Stimulated activated CD8-positive, alpha-beta memory T cell treated with anti-CD3 and anti-CD28 coated beads, Interleukin-2, amount 100 ng/mL, for 48 hours (primary cell): ENCODE results near the gene VAT1L.

Experiments
- DNase-seq, 2 donors: peaks; one replicate each; pipeline ENCODE4 v3.0.0-alpha.2; 2020; ENCODE audit warnings: low read depth in 2 of 2

The VAT1L gene

GRCh38 chr16:77868478-77868877 lies 80.1 kb downstream of the VAT1L start:
- DNase-seq, result no peak

- DNase-seq, result no peak
Measured at GRCh38 chr16:77869997-77870813, 81.8 kb downstream of the VAT1L start.

DNA sequence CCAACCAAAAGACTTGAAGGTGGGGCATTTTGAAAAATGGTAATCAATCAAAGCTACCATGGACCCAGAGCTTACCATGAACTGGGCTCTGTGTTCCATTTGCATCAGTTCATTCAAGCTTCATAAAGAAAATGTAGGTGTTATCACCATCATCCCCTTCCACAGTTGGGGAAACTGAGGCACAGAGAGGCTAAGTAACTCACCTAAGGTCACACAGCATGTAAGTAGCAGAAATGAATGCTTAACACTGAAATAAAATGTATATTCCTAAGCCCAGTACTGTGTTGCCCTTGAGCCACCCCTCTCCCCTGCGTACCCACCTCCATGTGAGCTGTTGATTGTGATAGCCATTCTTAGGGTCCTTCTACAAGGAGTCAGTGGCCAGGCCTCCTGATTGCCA lies 83.6 kb downstream of the VAT1L start:
- no peak for DNase-seq

DNA sequence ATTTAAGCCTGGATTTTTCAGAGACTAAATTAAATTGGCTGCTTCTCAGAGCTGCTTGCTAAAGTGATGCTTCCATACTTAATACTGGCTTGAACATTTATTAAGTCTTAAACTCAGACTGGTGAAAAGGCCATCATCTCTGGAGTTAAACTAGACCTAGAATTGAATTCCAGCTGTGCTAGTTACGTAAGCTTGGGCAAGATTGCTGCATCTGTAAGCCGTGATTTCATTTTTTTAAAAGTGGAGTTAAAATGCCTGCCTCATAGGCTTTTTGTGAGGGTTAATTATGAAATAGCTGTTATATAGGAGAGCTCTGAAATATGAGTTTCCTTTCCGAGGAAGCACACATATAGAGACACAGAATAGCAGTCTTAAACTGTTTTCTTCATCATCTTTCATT lies 84.7 kb downstream of the VAT1L start:
- DNase-seq, result no peak

DNA sequence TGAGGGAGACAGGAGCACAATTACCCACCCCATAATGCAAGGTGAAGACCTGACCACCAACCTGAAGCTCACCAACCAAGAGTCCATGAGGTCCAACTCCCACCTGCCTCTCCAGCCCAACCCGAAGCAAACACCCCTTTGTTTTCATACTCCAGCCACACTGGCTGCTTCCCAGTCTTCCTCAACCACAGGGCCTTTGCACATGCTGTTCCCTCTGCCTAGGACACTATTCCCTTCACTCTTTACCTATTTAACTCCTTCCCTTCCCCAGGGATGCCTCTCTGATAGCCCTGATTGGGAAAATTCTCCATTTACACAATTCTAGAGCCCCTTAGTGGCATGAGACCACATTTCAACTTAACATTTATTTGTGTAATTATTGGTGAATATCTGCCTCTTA lies 86.0 kb downstream of the VAT1L start:
- no peak for DNase-seq

GRCh38 chr16:77876776-77877175 lies 88.4 kb downstream of the VAT1L start:
- no peak for DNase-seq

DNA sequence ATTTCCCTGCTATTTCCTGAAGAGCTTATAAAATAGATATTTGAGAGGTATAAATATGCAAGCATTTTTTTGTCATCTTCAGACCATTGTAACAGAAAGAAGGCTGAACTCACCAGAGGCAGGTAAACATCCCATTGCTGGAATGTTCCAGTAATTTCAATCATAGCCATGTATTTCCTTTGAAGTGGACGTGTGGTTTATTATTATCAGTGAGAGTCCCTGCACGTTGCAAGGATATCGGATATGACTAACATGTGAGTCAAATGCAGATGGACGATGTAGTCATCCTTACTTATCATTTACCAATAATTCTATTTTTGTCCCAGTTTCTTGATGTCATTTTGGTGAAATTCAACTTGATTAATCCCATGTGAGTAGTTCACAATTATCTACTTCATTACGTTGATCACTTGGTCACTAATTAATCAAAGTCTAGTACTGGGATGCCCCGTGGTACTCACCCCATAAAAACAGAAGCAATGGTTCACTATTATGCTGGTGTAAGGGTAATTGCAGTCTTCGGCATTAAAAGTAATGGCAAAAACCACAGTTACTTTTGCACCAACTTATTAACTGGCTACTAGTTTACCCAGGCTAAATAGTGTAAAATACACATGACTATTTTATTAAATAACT lies 89.5 kb downstream of the VAT1L start:
- no peak for DNase-seq

DNA sequence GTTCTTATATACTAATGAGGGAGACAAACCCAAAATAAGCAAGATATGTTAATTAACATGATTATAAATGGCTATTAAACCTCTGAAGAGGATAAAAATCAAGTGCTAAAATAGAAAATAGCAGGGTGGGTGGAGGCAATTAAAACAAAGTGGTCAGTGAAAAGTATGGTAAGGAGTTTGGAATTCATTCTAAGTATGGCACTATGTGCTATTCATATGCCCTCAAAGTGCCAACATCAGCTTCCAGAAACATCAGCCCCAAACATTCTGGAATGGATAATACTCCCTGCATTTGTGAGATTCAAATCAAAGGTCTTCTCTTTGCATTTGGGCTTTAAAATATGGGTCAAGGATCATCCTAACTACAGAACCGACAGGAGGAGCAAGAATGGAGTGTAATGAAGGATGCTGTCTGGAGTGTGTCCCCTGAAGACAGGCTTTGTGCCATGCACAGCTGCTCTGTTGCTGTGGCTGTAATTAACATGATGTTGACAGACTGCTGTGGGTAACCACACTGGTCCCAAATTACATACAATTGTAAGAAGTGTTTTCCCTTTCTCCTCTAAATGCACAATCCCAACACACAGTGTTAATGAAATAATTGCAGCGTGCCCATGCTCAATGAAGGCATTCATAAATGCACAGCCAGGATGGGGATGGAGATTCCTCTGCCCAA lies 93.1 kb downstream of the VAT1L start:
- DNase-seq, result no peak

GRCh38 chr16:77882358-77882757 lies 94.0 kb downstream of the VAT1L start:
- no peak for DNase-seq

- no peak for DNase-seq
Measured at GRCh38 chr16:77885571-77886295, 97.4 kb downstream of the VAT1L start.

DNA sequence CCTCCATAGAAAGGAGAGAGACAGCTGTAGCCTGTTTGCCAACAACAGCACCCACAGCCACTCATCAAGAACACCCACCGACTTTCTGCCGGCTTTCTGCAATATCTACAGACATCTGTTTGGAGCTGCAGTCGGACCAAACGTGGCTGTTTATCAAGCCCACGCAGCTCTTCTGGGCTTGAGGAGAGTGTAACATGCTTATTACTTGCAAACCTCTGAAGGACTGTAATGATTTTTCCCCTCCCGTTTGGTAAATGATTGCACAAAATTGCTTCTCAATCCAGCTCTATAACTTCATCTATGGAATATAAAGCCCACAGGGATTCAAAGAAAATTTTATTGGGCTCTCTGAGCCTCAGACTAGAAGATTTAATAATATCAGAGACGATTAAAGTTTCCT lies 100.5 kb downstream of the VAT1L start:
- no peak for DNase-seq

- DNase-seq, result no peak
Measured at GRCh38 chr16:77890075-77890474, 101.7 kb downstream of the VAT1L start.

- DNase-seq, result no peak
Measured at GRCh38 chr16:77894162-77894561, 105.8 kb downstream of the VAT1L start.

DNA sequence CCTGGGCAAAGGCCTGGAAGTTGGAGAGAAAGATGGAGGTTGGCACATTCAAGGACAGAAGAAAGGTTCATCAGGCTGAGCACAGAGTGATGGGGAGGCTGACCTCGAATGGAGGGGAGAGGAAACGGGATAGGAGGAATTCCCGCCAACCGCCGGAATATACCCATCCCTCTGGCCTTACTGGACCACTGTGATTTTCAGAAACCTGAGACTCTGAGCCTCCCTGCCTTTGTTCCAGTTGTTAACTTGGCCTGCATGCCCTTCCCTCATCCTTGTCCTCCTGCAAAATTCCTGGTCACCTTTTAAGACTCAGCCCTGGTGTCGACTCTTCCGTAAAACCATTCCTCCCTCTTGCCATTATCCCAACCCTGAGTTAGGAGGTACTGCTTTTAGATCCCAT lies 107.6 kb downstream of the VAT1L start:
- DNase-seq, result no peak

GRCh38 chr16:77896415-77897128 lies 108.2 kb downstream of the VAT1L start:
- no peak for DNase-seq

DNA sequence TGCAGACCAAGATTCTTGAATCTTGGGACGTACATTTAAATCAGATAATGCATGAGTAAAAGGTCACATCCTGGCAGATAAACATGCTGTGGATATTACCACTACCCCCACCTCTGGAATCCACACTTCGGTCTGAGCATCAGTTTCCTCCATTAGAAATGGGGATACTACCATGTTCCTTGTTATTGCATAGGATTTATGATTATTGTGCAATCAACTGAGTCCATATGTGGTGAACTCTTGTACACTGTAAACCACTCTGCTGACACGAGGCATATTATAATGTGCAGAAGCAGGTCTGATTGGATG lies 108.7 kb downstream of the VAT1L start:
- DNase-seq, result no peak

DNA sequence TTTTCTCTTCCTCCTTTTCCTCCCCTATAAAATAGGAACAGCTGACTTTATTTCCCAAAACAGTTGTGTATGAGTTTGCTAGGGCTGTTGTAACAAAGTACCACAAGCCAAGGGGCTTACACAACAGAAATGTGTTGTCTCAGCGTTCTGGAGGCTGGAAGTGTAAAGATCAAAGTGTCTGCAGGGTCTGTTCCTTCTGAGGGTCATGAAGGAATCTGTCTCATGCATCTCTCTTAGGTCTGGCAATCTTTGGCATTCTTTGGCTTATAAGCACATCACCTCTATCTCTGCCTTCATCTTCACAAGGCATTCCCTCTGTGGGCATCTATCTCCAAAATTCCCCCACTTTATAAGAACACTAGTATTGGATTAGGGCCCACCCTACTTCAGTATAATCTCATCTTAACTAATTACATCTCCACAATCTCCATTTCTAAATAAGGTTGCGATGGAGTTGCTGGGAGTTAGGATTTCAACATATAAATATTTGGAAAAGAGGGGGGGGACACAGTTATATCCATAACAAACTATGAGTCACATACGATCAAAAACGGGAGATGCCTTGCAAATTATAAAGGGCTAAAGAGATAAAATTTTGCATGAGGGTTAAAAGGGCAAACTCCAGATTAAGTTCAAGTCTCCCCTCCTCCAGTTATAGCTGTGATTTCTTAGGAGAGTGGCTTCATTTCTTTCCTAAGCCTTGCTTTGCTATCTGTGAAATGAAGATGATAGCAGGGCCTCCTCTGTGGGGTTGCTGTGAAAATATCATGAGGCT lies 109.7 kb downstream of the VAT1L start:
- no peak for DNase-seq

DNA sequence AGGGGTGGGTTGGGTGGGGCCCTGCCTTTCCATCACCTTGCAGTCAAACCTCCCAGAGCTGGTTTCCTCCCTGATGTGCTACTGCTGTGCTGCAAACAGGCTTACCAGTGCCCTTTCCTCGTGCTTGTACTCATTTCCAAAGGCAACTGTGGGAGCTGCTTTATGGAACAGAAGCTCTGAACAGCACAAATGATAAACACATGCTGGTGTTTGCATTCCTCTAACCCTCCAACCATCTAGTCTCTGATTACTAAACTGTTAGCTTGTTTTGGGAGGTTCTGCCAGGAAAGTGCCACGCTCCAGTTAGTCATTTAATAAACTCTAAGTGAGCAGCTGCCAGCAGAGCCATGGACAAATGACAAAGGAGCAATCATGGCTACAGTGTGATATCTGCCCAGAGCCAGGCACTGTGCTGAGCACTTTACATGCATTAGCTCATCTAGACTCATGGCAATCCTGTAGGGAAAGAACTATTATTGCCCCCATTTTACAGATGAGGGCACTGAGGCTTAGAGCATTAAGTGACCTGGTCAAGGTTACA lies 110.4 kb downstream of the VAT1L start:
- no peak for DNase-seq

GRCh38 chr16:77899416-77899815 lies 111.1 kb downstream of the VAT1L start:
- no peak for DNase-seq

GRCh38 chr16:77905374-77905920 lies 117.1 kb downstream of the VAT1L start:
- no peak for DNase-seq
